ENCODE results near the gene CDK2AP2. TPM values are rescaled to one million over a fixed set of nuclear protein-coding genes. Genes with fewer than 3 reads are reported as not detected.

Gene CDK2AP2
- total RNA-seq, 4 donors from 2014 or later = 90.0 to 240 (median 148) TPM

- TF ChIP-seq CTCF (IDR thresholded peaks at IDR 0.05) (no peak), POLR2A (IDR thresholded peaks at IDR 0.05) (no peak)
- intact Hi-C loops (cut with DNase I) = no loop called here
These were observed 13.2 kb upstream of the CDK2AP2 start for GRCh38 chr11:67520856-67521824.

GRCh38 chr11:67519726-67520125 lies 11.8 kb upstream of the CDK2AP2 start:
- intact Hi-C loops (cut with DNase I) = no loop called here
- Histone ChIP-seq H3K9me3 (no peaks in the 10 kb centered on the region), H3K4me1 (no peaks in the 10 kb centered on the region), H3K27me3 (no peaks in the 10 kb centered on the region), H3K36me3 (no peaks in the 10 kb centered on the region), H3K4me3 (replicated peaks in 1 of 3) (no peak overlapping the region), H3K27ac (no peak overlapping the region)
- whole genome bisulfite sequencing, 2 donors = 90 to 93% methylated on average over 25 to 29 of the region's 32 CpGs
- no peak for DNase-seq
- no peak for TF ChIP-seq CTCF (IDR thresholded peaks at IDR 0.05)
- no peak for TF ChIP-seq POLR2A (IDR thresholded peaks at IDR 0.05)

More at GRCh38 chr11:67520856-67521824, 13.2 kb upstream of the CDK2AP2 start:
- Histone ChIP-seq H3K4me3 (replicated peaks in 1 of 3) (no peak overlapping the region), H3K27me3 (no peaks in the 10 kb centered on the region), H3K27ac (no peak overlapping the region), H3K4me1 (no peaks in the 10 kb centered on the region), H3K36me3 (no peaks in the 10 kb centered on the region), H3K9me3 (no peaks in the 10 kb centered on the region)
- WGBS, 2 donors = 89 to 98% methylated on average over 13 to 15 of the region's 16 CpGs
- no peak for DNase-seq

GRCh38 chr11:67517784-67518552 lies 10.0 kb upstream of the CDK2AP2 start:
- Histone ChIP-seq H3K9me3 (no peaks in the 10 kb centered on the region), H3K36me3 (no peaks in the 10 kb centered on the region), H3K27ac (no peak overlapping the region), H3K4me3 (replicated peaks in 1 of 3) (no peak overlapping the region), H3K27me3 (no peaks in the 10 kb centered on the region), H3K4me1 (no peaks in the 10 kb centered on the region)
- 76 to 79% methylated on average over 10 of the region's 10 CpGs for WGBS, 2 donors
- intact Hi-C loops (cut with DNase I) = no loop called here
- no peak for DNase-seq
- TF ChIP-seq POLR2A (IDR thresholded peaks at IDR 0.05) (no peak), CTCF (IDR thresholded peaks at IDR 0.05) (no peak)

- Histone ChIP-seq H3K4me1 (no peaks in the 10 kb centered on the region), H3K36me3 (no peaks in the 10 kb centered on the region), H3K4me3 (replicated peaks in 1 of 3) (no peak overlapping the region), H3K9me3 (no peaks in the 10 kb centered on the region), H3K27me3 (no peaks in the 10 kb centered on the region), H3K27ac (no peak overlapping the region)
- DNase-seq = no peak
- intact Hi-C loops (cut with DNase I) = no loop called here
- no peak for TF ChIP-seq CTCF (IDR thresholded peaks at IDR 0.05)
- TF ChIP-seq POLR2A (IDR thresholded peaks at IDR 0.05) = no peak
- 85 to 93% methylated on average over 7 to 9 of the region's 9 CpGs for WGBS, 2 donors
These were observed 8.8 kb upstream of the CDK2AP2 start for GRCh38 chr11:67516806-67517205.

All from thyroid gland (tissue), 4 donors.